Hepatocyte (in vitro differentiated cells): Measurements from ENCODE around the gene AURKA.

ENCODE experiments used
- CTCF ChIP-seq: fragments of 200-600 bp; sonication (generic); IDR thresholded peaks from 2 replicates; pipeline ENCODE4 v1.5.1; 2016; ENCODE audit warnings: antibody characterized with exemption, mild to moderate bottlenecking; ENCODE audit not compliant: poor library complexity
- EZH2 ChIP-seq: fragments of 200-600 bp; sonication (generic); IDR thresholded peaks from 2 replicates; pipeline ENCODE4 v1.6.1; 2016; ENCODE audit warnings: antibody characterized with exemption, mild to moderate bottlenecking, borderline replicate concordance
- EZH2phosphoT487 ChIP-seq: fragments of 200-600 bp; sonication (generic); IDR thresholded peaks from one replicate; pipeline ENCODE4 v1.6.1; 2018; ENCODE audit warnings: antibody characterized with exemption, mild to moderate bottlenecking, low read depth, moderate library complexity; ENCODE audit not compliant: unreplicated experiment, severe bottlenecking

DNA sequence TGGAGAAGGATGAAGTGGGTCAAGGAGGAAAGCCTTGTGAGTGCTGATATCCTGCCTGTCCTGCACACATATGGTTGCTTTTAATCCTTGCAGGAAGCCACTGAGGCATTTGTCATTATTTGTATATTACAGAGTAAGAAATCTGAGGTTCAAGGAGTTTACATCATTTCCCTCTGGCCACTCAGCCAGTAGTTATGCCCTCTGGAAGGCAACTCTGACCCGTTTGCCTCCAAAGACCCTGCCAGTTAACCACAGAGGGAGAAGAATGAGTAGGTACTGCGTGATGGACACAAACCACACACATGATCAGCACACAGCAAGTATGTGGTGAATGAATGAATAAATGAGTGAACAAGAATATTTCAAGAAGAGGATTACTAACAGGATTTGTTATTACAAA lies 41.2 kb downstream of the AURKA start:
- TF ChIP-seq CTCF (no peak), EZH2 (no peak), EZH2phosphoT487 (no peak)
